ENCODE data around the gene SYT15.

DNA sequence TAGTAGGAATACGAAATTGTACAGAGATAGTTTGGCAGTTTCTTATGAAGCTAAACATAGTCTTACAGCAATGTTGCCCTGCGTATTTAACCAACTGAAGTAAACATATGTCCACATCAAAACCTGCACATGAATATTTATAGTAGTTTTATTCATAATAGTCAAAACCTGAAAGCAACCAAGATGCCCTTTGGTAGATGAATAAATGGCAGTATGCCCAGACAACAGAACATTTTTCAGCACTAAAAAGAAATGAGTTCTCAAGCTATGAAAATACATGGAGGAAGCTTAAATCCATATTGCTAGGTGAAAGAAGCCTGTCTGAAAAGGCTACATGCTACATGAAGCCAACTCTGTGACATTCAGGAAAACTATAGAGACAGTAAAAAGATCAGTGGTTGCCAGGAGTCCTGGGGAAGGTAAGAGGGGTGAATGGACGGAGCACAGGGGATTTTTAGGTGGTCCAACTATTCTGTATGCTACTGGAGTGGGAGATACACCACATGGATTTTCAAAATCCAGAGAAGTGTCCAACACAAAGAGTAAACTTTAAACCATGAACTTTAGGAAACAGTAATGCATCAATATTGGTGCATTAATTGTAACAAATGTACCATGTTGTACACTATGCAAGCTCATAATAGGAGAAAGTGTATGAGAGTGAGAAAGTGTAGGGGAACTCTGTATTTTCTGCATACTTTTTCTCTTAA is 40.1 kb upstream of the SYT15 start:
- TF ChIP-seq, protein P1, sequence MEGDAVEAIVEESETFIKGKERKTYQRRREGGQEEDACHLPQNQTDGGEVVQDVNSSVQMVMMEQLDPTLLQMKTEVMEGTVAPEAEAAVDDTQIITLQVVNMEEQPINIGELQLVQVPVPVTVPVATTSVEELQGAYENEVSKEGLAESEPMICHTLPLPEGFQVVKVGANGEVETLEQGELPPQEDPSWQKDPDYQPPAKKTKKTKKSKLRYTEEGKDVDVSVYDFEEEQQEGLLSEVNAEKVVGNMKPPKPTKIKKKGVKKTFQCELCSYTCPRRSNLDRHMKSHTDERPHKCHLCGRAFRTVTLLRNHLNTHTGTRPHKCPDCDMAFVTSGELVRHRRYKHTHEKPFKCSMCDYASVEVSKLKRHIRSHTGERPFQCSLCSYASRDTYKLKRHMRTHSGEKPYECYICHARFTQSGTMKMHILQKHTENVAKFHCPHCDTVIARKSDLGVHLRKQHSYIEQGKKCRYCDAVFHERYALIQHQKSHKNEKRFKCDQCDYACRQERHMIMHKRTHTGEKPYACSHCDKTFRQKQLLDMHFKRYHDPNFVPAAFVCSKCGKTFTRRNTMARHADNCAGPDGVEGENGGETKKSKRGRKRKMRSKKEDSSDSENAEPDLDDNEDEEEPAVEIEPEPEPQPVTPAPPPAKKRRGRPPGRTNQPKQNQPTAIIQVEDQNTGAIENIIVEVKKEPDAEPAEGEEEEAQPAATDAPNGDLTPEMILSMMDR (IDR thresholded peaks at IDR 0.05): no peak
- no peak for TF ChIP-seq POLR2A (IDR thresholded peaks at IDR 0.05)

Data from tibial nerve (tissue), 3 donors.